Airway epithelial cell (primary cell): ENCODE measurements around the gene RAB29. TPM values are rescaled to one million over a fixed set of nuclear protein-coding genes. Genes with fewer than 3 reads are reported as not detected.

Source experiments
- total RNA-seq: library from RNA; depleted of rRNA; stranded (reverse); fragments of >200 nt; gene quantifications from 2 replicates; pipeline ENCODE4 v1.2.3, GENCODE V29; 2015

The RAB29 gene, protein sequence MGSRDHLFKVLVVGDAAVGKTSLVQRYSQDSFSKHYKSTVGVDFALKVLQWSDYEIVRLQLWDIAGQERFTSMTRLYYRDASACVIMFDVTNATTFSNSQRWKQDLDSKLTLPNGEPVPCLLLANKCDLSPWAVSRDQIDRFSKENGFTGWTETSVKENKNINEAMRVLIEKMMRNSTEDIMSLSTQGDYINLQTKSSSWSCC
- 9.2 and 13.5 TPM in 2 replicates for total RNA-seq

DNA sequence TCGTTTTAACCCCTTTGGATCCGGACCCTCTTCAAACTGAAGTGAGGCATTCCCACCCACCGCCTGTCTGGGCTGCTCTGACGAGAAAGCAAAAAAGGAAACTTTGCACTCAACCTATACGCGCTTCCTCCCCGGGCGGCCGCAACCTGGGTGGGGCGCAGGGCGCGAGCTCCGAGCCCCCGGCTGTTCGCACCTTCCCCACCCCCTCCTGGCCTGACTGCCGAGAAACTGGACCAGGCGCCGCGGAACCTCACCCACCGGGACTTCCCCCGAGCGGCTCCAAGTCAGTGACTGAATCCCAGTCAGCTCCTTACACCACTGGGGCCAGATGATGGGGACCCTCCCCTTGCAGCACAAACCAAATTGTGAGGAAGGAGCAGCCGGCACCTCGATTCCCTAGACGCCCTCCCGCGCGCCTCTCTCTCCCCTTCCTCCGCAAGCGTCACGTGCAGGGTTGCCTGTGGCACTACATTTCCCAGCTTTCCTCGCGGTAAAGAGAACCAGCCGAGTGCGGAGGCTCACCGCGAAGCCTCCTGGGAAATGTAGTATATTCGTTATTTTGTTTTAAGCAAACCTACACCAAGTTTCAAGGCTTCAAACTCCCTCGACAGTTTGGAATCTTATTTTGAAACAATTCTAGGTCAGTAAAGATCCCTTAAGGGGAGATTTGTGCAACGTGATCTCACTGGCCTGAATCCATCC is at the start of gene RAB29:
Gene RAB29, minus strand, starts transcription at position 468 of the 702 bp plus-strand sequence. CDS start 526 bp downstream, outside the sequence.

DNA sequence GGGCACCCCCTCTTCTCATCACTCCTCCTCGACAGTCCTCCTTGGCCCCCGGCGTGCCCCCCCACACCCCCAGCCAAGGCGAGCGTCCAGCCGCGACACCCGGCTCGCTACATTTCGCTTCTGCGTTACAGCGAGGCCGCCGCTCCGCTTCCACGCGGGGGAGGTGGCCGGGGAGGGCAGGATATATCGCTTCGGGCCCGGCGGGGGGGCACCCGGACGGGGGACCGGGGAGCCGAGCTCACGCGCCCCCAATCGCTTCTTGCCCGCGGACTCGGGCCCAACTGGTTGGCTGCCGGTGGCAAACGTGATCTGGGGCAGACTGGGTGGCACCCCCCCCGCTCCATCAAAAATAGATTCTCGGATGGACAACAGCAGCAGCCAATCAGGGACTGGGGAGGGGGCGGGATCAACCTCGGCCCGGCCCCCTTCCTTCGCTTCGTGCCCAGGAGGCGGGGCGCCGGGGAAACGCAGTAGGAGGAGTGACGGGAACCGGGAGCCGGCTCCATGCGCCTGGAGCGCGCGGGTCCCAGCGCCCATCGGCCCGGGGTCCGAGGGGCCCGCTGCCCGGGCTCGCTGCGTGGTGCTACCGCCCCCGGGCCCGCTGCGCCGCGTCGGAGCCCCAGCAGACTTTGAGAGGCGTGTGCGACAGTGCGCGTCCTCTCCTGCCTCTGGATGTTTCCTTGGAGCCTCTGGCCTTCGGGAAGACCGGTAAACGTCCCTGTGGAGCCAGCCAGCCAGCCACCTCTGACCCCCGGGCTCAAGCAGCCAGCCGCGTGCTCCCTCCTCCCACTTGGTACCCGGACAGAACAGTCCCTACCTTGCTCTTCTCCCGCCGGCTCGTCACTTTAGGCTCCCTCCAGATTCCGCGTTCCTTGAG is 37.8 kb upstream of the RAB29 start, which contains the start of gene SLC41A1:
Gene SLC41A1, minus strand, starts transcription at position 321 of the 877 bp plus-strand sequence. CDS start 2,757 bp downstream, outside the sequence.

GRCh38 chr1:205750138-205751035 is 24.9 kb downstream of the RAB29 start, which contains the start of gene NUCKS1:
Gene NUCKS1 (minus strand): TSS chr1:205750182. CDS start chr1:205749973, 209 bp downstream.

Other genes starting within 250 kb of the RAB29 start
- 7.6 and 12.3 TPM in 2 replicates for gene ELK4, start 143.5 kb downstream of the RAB29 start, total RNA-seq
- 6.2 and 6.7 TPM in 2 replicates for gene SLC45A3, start 95.0 kb downstream of the RAB29 start, total RNA-seq
- gene NUCKS1, start 25.3 kb downstream of the RAB29 start, total RNA-seq = 81.1 and 92.2 TPM in 2 replicates
- 11.7 and 11.8 TPM in 2 replicates for gene SLC41A1, start 37.7 kb upstream of the RAB29 start, total RNA-seq
- gene PM20D1, start 74.7 kb upstream of the RAB29 start, total RNA-seq = not detected in 2 replicates
- gene SLC26A9, start 168.0 kb upstream of the RAB29 start, total RNA-seq = 0.07 and 0.19 TPM in 2 replicates
- gene RAB7B, start 227.9 kb upstream of the RAB29 start, total RNA-seq = 35.4 and 45.1 TPM in 2 replicates
- gene CTSE, start 248.4 kb upstream of the RAB29 start, total RNA-seq = 0.28 TPM in 1 of 2 replicates, not detected in the other